OCI-LY7 (cell line): ENCODE results near the gene MYO9A. TPM values are rescaled to one million over a fixed set of nuclear protein-coding genes. Genes with fewer than 3 reads are reported as not detected.

ENCODE experiments used
- BruUV-seq: library from RNA; stranded (reverse); fragments of 400-500 nt; replicated peaks from 2 replicates; lab custom pipeline; 2021; lab: Mats Ljungman, UMichigan
- CTCF ChIA-PET: fragments of 300-600 bp; sonication (Branson Sonifier 250); formaldehyde crosslinking; loops from one replicate; lab custom pipeline; 2022; ENCODE audit warnings: antibody characterized with exemption; ENCODE audit not compliant: unreplicated experiment; lab: Charles Lee
- POLR2A ChIA-PET: fragments of 300-600 bp; sonication (Branson Sonifier 250); formaldehyde crosslinking; loops from one replicate; lab custom pipeline; 2022; ENCODE audit warnings: antibody characterized with exemption; lab: Charles Lee
- DNase-seq: peaks from one replicate; pipeline ENCODE4 v3.0.0-alpha.2; 2015; ENCODE audit warnings: low spot score
- H2AFZ ChIP-seq: fragments of 200-600 bp; sonication (generic), shearing (Covaris generic); 2 replicates; pipeline ENCODE4 v1.6.1; 2014; ENCODE audit warnings: mild to moderate bottlenecking, antibody characterized with exemption, low read length, moderate library complexity
- H3K27ac ChIP-seq: fragments of 200-600 bp; sonication (generic); 2 replicates; pipeline ENCODE4 v1.5.1; 2014; ENCODE audit warnings: mixed run types, low read depth, mild to moderate bottlenecking, moderate library complexity, low read length, inconsistent platforms; ENCODE audit not compliant: poor library complexity, severe bottlenecking
- H3K36me3 ChIP-seq: fragments of 200-600 bp; sonication (generic); 2 replicates; pipeline ENCODE4 v1.6.1; 2014; ENCODE audit warnings: mild to moderate bottlenecking, antibody characterized with exemption, low read length, moderate library complexity, mixed read lengths; ENCODE audit not compliant: insufficient read depth
- H3K4me1 ChIP-seq: fragments of 200-600 bp; sonication (generic); 2 replicates; pipeline ENCODE4 v1.5.1; 2014; ENCODE audit warnings: mild to moderate bottlenecking, low read length; ENCODE audit not compliant: insufficient read depth, poor library complexity, severe bottlenecking
- H3K4me2 ChIP-seq: fragments of 200-600 bp; sonication (generic); 2 replicates; pipeline ENCODE4 v1.6.1; 2014; ENCODE audit warnings: mild to moderate bottlenecking, low read length
- H3K4me3 ChIP-seq: fragments of 200-600 bp; sonication (generic); 2 replicates; pipeline ENCODE4 v1.5.1; 2014; ENCODE audit warnings: mild to moderate bottlenecking, low read depth, low read length; ENCODE audit not compliant: poor library complexity, severe bottlenecking
- H3K79me2 ChIP-seq: fragments of 200-600 bp; sonication (generic); 2 replicates; pipeline ENCODE4 v1.6.1; 2016; ENCODE audit warnings: low read depth, mild to moderate bottlenecking, low read length, moderate library complexity, mixed read lengths; ENCODE audit not compliant: insufficient read depth
- H3K9me2 ChIP-seq: fragments of 200-600 bp; sonication (generic); 2 replicates; pipeline ENCODE4 v1.6.1; 2016; ENCODE audit warnings: mild to moderate bottlenecking, low read length, mixed read lengths; ENCODE audit not compliant: insufficient read depth
- H3K9me3 ChIP-seq: fragments of 200-600 bp; sonication (generic); 2 replicates; pipeline ENCODE4 v1.6.1; 2014; ENCODE audit warnings: mild to moderate bottlenecking, mixed run types, low read length, mixed read lengths
- H4K20me1 ChIP-seq: fragments of 200-600 bp; sonication (generic); 2 replicates; pipeline ENCODE4 v1.6.1; 2014; ENCODE audit warnings: mild to moderate bottlenecking, antibody characterized with exemption, low read length, moderate library complexity, mixed read lengths; ENCODE audit not compliant: insufficient read depth
- EZH2phosphoT487 ChIP-seq: fragments of 200-600 bp; sonication (generic); IDR thresholded peaks from 2 replicates; pipeline ENCODE4 v1.6.1; 2018; ENCODE audit warnings: low read depth, borderline replicate concordance, mild to moderate bottlenecking, mixed run types, antibody characterized with exemption, low read length, moderate library complexity, mixed read lengths
- intact Hi-C: fragments of 100-400 bp; cut with micrococcal nuclease; formaldehyde crosslinking; loops from one replicate; pipeline ENCODE4 v1.10.0; 2022; ENCODE audit not compliant: unreplicated experiment
- total RNA-seq, 2 experiments: library from RNA; depleted of rRNA in 1 of 2; stranded (reverse); fragments of >200 nt in 1 of 2; shearing (Covaris generic) in 1 of 2; gene quantifications; 2 replicates each; pipeline ENCODE4 v1.2.3, GENCODE V29; 2014 to 2022
- TF ChIP-seq, protein P1 (sequence below): fragments of 200-600 bp; sonication (generic); conservative IDR thresholded peaks from 2 replicates; pipeline ENCODE4 v1.5.1; 2014; ENCODE audit warnings: mild to moderate bottlenecking, antibody characterized with exemption, low read length, moderate library complexity, mixed read lengths

The MYO9A gene
- total RNA-seq, 2 experiments from 2014 or later: 26.4 to 125 TPM

DNA sequence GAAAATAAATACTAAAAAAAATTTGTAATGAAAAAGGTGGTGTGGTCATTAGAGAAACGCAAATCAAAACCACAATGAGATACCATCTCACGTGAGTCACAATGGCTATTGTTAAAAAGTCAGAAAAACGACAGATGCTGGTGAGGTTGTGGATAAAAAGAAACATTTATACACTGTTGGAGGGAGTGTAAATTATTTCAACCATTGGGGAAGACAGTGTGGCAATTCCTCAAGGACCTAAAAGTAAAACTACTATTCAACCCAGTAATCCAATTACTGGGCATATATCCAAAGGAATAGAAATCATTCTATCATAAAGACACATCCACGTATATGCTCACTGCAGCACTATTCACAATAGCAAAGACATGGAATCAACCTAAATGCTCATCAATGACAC lies 120.3 kb downstream of the MYO9A start:
- Histone ChIP-seq H2AFZ (no peak overlapping the region), H4K20me1 (no peaks in the 10 kb centered on the region), H3K79me2 (no peaks in the 10 kb centered on the region), H3K4me3 (no peak overlapping the region), H3K4me2 (no peak overlapping the region), H3K4me1 (no peaks in the 10 kb centered on the region), H3K27ac (no peak overlapping the region), H3K9me3 (no peaks in the 10 kb centered on the region), H3K36me3 (peaks cover 28% of the 10 kb centered on the region), H3K9me2 (no peaks in the 10 kb centered on the region)
- TF ChIP-seq EZH2phosphoT487: no peak
- TF ChIP-seq, protein P1, sequence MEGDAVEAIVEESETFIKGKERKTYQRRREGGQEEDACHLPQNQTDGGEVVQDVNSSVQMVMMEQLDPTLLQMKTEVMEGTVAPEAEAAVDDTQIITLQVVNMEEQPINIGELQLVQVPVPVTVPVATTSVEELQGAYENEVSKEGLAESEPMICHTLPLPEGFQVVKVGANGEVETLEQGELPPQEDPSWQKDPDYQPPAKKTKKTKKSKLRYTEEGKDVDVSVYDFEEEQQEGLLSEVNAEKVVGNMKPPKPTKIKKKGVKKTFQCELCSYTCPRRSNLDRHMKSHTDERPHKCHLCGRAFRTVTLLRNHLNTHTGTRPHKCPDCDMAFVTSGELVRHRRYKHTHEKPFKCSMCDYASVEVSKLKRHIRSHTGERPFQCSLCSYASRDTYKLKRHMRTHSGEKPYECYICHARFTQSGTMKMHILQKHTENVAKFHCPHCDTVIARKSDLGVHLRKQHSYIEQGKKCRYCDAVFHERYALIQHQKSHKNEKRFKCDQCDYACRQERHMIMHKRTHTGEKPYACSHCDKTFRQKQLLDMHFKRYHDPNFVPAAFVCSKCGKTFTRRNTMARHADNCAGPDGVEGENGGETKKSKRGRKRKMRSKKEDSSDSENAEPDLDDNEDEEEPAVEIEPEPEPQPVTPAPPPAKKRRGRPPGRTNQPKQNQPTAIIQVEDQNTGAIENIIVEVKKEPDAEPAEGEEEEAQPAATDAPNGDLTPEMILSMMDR: no peak
- DNase-seq: no peak
- intact Hi-C loops: no loop called here
- ChIA-PET CTCF (no interaction called here), POLR2A (no interaction called here)
- no TSS peak for BruUV-seq

DNA sequence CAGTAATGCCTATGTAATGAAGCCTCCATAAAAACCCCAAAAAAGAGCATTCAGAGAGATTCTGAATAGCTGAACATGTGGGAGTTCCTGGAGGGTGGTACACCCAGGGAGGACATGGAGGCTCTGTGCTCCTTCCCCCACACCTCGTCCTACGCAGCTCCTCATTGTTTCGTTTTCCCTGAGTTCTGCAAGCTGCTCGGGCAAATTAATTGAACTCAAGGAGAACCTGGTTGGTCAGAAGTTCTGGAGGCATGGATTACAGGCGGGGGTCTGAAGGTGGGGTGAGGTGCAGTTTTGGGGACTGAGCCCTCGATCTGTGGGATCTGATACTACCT lies 142.2 kb downstream of the MYO9A start:
- Histone ChIP-seq H3K4me3 (no peak overlapping the region), H3K9me2 (no peaks in the 10 kb centered on the region), H2AFZ (no peak overlapping the region), H4K20me1 (no peaks in the 10 kb centered on the region), H3K4me2 (no peak overlapping the region), H3K36me3 (peaks cover 13% of the 10 kb centered on the region; the same call in 1 of the 2 replicates), H3K27ac (no peak overlapping the region), H3K79me2 (no peaks in the 10 kb centered on the region), H3K9me3 (no peaks in the 10 kb centered on the region), H3K4me1 (no peaks in the 10 kb centered on the region)
- CTCF ChIA-PET: no interaction called here
- POLR2A ChIA-PET: no interaction called here
- no peak for TF ChIP-seq EZH2phosphoT487
- TF ChIP-seq, protein P1: no peak
- BruUV-seq: no TSS peak
- DNase-seq: no peak
- intact Hi-C loops: no loop called here

DNA sequence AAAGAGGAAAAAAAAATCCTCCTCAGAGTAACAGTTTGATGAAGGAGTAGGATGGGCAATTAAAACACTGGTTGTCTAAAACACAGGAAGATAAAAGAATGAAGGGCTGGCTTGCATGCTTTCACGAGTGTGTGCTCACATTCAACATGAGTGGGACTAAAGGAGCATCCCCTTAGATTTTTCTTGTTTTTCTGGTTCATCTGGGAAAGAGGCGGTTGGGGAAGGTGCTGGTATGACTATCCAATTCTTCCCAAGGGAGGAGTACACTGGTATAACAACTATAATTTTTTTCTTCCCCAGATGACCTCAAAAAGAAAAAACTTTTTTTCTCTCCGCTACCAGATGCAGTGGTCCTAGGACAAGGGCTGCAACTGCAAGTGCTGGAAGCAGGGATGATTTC lies 143.7 kb downstream of the MYO9A start:
- POLR2A ChIA-PET: interaction anchor here (0.5 kb wide), 1 partner anchor 27 kb away, joined by 5 read pairs; no protein-coding TSS in a partner anchor
- DNase-seq: no peak
- no peak overlapping the region for H3K27ac ChIP-seq
- H3K9me3 ChIP-seq: no peaks in the 10 kb centered on the region
- no peaks in the 10 kb centered on the region for H3K4me1 ChIP-seq
- peaks cover 13% of the 10 kb centered on the region; the same call in 1 of the 2 replicates for H3K36me3 ChIP-seq
- H3K4me3 ChIP-seq: no peak overlapping the region
- no peak overlapping the region for H2AFZ ChIP-seq
- BruUV-seq: no TSS peak
- intact Hi-C loops: no loop called here
- H3K79me2 ChIP-seq: no peaks in the 10 kb centered on the region
- CTCF ChIA-PET: no interaction called here
- H3K9me2 ChIP-seq: no peaks in the 10 kb centered on the region
- TF ChIP-seq EZH2phosphoT487: no peak
- no peaks in the 10 kb centered on the region for H4K20me1 ChIP-seq
- H3K4me2 ChIP-seq: no peak overlapping the region
